Measurements from ENCODE around the gene SORBS1.

Gene SORBS1

DNA sequence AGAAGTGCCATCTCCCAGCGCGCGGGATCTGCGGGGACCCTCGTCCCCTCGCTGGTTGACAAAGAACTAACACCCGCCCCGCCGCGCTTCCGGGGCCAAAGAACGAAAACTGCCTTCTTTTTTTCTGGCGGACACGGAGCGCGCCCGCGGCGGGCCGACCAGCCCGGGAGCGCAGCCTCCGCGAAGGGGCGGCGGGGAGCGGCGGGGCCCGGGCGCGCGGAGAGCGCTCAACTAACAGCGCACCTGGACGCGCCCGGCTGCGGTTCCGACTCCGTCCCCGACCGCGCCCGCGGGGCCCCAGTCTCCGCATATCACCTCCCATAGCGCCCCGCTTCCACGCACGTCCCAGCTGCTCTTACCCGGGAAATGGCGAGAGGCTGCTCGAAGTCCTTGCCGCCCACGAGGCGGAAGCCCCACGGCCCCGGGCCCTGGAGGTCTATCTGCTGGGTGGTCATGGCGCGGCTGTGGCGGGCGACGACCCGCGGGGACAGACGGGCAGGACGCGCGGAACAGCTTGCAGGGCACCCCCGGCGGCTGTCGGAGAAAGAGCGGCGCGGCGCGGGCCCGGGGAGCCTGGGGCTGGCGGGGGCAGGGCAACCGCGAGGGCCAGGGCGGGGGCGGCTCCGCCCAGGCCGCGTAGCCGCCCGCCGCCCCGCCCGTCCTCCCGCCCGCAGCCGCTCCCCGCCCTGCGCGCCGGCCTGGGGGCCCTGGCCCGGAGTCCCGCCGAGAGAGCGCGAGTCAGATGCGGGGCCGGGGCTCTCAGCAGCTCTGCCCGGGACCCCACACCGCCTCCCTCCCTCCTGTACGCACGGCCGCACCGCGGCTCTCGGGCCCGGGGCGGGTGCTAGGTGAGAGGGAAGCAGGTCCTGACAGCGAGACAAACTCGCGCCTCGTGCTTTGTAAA is 270.5 kb downstream of the SORBS1 start, which contains the start of gene PDLIM1 (continued):
- TF ChIP-seq, protein P1, sequence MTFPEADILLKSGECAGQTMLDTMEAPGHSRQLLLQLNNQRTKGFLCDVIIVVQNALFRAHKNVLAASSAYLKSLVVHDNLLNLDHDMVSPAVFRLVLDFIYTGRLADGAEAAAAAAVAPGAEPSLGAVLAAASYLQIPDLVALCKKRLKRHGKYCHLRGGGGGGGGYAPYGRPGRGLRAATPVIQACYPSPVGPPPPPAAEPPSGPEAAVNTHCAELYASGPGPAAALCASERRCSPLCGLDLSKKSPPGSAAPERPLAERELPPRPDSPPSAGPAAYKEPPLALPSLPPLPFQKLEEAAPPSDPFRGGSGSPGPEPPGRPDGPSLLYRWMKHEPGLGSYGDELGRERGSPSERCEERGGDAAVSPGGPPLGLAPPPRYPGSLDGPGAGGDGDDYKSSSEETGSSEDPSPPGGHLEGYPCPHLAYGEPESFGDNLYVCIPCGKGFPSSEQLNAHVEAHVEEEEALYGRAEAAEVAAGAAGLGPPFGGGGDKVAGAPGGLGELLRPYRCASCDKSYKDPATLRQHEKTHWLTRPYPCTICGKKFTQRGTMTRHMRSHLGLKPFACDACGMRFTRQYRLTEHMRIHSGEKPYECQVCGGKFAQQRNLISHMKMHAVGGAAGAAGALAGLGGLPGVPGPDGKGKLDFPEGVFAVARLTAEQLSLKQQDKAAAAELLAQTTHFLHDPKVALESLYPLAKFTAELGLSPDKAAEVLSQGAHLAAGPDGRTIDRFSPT (tag by site-specific recombination; IDR thresholded peaks at IDR 0.05), result no peak
- TF ChIP-seq ZNF843 (tag by site-specific recombination; IDR thresholded peaks at IDR 0.05) (peak; percentile 45; the same call in 1 of the 2 replicates), ZNF629 (tag by site-specific recombination; IDR thresholded peaks at IDR 0.05) (no peak; the same call in 1 of the 2 replicates), ZNF19 (tag by site-specific recombination; IDR thresholded peaks at IDR 0.05; ENCODE audit: low read depth) (no peak), ZBTB17 (tag by site-specific recombination; IDR thresholded peaks at IDR 0.05) (no peak), ZNF16 (tag by site-specific recombination; IDR thresholded peaks at IDR 0.05; ENCODE audit: low read depth) (no peak), ZNF175 (tag by site-specific recombination; IDR thresholded peaks at IDR 0.05) (no peak), ZNF274 (IDR thresholded peaks at IDR 0.05; ENCODE audit: low read length) (no peak), ZNF274 (tag by site-specific recombination; IDR thresholded peaks at IDR 0.05; ENCODE audit: borderline replicate concordance) (no peak), ZNF366 (tag by site-specific recombination; conservative IDR thresholded peaks at IDR 0.05) (no peak), ZNF624 (tag by site-specific recombination; IDR thresholded peaks at IDR 0.05) (no peak), ZNF544 (tag by site-specific recombination; IDR thresholded peaks at IDR 0.05) (no peak), TCF7L2 (IDR thresholded peaks at IDR 0.05; ENCODE audit: borderline replicate concordance, low read depth, low read length) (no peak), ZNF792 (tag by site-specific recombination; IDR thresholded peaks at IDR 0.05) (no peak), ZNF654 (tag by site-specific recombination; IDR thresholded peaks at IDR 0.05; ENCODE audit: low read depth) (no peak), ZNF341 (tag by site-specific recombination; IDR thresholded peaks at IDR 0.05; ENCODE audit: low read depth) (peak; percentile 88), ZNF701 (tag by site-specific recombination; IDR thresholded peaks at IDR 0.05) (no peak), ZNF837 (tag by site-specific recombination; IDR thresholded peaks at IDR 0.05) (no peak), ZNF600 (tag by site-specific recombination; IDR thresholded peaks at IDR 0.05) (peak; percentile 49), ZNF548 (tag by site-specific recombination; IDR thresholded peaks at IDR 0.05) (no peak), ZNF626 (tag by site-specific recombination; IDR thresholded peaks at IDR 0.05) (no peak)
- TF ChIP-seq, protein P2, sequence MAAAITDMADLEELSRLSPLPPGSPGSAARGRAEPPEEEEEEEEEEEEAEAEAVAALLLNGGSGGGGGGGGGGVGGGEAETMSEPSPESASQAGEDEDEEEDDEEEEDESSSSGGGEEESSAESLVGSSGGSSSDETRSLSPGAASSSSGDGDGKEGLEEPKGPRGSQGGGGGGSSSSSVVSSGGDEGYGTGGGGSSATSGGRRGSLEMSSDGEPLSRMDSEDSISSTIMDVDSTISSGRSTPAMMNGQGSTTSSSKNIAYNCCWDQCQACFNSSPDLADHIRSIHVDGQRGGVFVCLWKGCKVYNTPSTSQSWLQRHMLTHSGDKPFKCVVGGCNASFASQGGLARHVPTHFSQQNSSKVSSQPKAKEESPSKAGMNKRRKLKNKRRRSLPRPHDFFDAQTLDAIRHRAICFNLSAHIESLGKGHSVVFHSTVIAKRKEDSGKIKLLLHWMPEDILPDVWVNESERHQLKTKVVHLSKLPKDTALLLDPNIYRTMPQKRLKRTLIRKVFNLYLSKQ (tag by site-specific recombination; IDR thresholded peaks at IDR 0.05; ENCODE audit: borderline replicate concordance), result no peak
- TF ChIP-seq, protein P3, sequence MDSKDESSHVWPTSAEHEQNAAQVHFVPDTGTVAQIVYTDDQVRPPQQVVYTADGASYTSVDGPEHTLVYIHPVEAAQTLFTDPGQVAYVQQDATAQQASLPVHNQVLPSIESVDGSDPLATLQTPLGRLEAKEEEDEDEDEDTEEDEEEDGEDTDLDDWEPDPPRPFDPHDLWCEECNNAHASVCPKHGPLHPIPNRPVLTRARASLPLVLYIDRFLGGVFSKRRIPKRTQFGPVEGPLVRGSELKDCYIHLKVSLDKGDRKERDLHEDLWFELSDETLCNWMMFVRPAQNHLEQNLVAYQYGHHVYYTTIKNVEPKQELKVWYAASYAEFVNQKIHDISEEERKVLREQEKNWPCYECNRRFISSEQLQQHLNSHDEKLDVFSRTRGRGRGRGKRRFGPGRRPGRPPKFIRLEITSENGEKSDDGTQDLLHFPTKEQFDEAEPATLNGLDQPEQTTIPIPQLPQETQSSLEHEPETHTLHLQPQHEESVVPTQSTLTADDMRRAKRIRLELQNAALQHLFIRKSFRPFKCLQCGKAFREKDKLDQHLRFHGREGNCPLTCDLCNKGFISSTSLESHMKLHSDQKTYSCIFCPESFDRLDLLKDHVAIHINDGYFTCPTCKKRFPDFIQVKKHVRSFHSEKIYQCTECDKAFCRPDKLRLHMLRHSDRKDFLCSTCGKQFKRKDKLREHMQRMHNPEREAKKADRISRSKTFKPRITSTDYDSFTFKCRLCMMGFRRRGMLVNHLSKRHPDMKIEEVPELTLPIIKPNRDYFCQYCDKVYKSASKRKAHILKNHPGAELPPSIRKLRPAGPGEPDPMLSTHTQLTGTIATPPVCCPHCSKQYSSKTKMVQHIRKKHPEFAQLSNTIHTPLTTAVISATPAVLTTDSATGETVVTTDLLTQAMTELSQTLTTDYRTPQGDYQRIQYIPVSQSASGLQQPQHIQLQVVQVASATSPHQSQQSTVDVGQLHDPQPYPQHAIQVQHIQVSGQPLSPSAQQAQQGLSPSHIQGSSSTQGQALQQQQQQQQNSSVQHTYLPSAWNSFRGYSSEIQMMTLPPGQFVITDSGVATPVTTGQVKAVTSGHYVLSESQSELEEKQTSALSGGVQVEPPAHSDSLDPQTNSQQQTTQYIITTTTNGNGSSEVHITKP (tag by site-specific recombination; IDR thresholded peaks at IDR 0.05), result no peak
- TF ChIP-seq, protein P4, sequence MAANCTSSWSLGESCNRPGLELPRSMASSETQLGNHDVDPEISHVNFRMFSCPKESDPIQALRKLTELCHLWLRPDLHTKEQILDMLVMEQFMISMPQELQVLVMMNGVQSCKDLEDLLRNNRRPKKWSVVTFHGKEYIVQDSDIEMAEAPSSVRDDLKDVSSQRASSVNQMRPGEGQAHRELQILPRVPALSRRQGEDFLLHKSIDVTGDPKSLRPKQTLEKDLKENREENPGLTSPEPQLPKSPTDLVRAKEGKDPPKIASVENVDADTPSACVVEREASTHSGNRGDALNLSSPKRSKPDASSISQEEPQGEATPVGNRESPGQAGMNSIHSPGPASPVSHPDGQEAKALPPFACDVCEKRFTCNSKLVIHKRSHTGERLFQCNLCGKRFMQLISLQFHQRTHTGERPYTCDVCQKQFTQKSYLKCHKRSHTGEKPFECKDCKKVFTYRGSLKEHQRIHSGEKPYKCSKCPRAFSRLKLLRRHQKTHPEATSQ (tag by site-specific recombination; IDR thresholded peaks at IDR 0.05), result no peak
- TF ChIP-seq, protein P5, sequence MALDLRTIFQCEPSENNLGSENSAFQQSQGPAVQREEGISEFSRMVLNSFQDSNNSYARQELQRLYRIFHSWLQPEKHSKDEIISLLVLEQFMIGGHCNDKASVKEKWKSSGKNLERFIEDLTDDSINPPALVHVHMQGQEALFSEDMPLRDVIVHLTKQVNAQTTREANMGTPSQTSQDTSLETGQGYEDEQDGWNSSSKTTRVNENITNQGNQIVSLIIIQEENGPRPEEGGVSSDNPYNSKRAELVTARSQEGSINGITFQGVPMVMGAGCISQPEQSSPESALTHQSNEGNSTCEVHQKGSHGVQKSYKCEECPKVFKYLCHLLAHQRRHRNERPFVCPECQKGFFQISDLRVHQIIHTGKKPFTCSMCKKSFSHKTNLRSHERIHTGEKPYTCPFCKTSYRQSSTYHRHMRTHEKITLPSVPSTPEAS (tag by site-specific recombination; IDR thresholded peaks at IDR 0.05), result no peak
- TF ChIP-seq, protein P6, sequence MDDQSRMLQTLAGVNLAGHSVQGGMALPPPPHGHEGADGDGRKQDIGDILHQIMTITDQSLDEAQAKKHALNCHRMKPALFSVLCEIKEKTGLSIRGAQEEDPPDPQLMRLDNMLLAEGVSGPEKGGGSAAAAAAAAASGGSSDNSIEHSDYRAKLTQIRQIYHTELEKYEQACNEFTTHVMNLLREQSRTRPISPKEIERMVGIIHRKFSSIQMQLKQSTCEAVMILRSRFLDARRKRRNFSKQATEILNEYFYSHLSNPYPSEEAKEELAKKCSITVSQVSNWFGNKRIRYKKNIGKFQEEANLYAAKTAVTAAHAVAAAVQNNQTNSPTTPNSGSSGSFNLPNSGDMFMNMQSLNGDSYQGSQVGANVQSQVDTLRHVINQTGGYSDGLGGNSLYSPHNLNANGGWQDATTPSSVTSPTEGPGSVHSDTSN (CRISPR knock-in tag; IDR thresholded peaks at IDR 0.05), result no peak
- TF ChIP-seq, protein P7, sequence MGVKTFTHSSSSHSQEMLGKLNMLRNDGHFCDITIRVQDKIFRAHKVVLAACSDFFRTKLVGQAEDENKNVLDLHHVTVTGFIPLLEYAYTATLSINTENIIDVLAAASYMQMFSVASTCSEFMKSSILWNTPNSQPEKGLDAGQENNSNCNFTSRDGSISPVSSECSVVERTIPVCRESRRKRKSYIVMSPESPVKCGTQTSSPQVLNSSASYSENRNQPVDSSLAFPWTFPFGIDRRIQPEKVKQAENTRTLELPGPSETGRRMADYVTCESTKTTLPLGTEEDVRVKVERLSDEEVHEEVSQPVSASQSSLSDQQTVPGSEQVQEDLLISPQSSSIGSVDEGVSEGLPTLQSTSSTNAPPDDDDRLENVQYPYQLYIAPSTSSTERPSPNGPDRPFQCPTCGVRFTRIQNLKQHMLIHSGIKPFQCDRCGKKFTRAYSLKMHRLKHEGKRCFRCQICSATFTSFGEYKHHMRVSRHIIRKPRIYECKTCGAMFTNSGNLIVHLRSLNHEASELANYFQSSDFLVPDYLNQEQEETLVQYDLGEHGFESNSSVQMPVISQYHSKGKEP (tag by site-specific recombination; IDR thresholded peaks at IDR 0.05), result no peak

Data from HEK293 (cell line).